Duodenal mucosa (tissue), 2 donors: ENCODE data around the gene TRIM34.

Experiments
- H3K27ac ChIP-seq: one replicate; pipeline ENCODE4 v1.7.0; 2013; ENCODE audit warnings: low read depth, low read length
- H3K27me3 ChIP-seq, 2 donors: one replicate each; pipeline ENCODE4 v1.7.0; 2013; ENCODE audit warnings: low read length in 2 of 2, control low read depth in 1 of 2; ENCODE audit not compliant: insufficient read depth in 2 of 2, control insufficient read depth in 1 of 2
- H3K36me3 ChIP-seq, 2 donors: one replicate each; pipeline ENCODE4 v1.7.0; 2013; ENCODE audit warnings: low read length in 2 of 2, control low read depth in 1 of 2; ENCODE audit not compliant: insufficient read depth in 2 of 2, control insufficient read depth in 1 of 2
- H3K4me1 ChIP-seq, 2 donors: one replicate each; pipeline ENCODE4 v1.7.0; 2013; ENCODE audit warnings: low read length in 2 of 2, control low read depth in 1 of 2; ENCODE audit not compliant: insufficient read depth in 2 of 2, control insufficient read depth in 1 of 2
- H3K4me3 ChIP-seq, 2 donors: one replicate each; pipeline ENCODE4 v1.7.0; 2013; ENCODE audit warnings: low read length in 2 of 2, low read depth in 1 of 2
- H3K9ac ChIP-seq, 2 donors: one replicate each; pipeline ENCODE4 v1.7.0; 2013; ENCODE audit warnings: low read length in 2 of 2, low read depth in 1 of 2
- H3K9me3 ChIP-seq, 2 donors: one replicate each; pipeline ENCODE4 v1.7.0; 2013; ENCODE audit warnings: low read length in 2 of 2, control low read depth in 1 of 2; ENCODE audit not compliant: control insufficient read depth in 1 of 2

Gene TRIM34

DNA sequence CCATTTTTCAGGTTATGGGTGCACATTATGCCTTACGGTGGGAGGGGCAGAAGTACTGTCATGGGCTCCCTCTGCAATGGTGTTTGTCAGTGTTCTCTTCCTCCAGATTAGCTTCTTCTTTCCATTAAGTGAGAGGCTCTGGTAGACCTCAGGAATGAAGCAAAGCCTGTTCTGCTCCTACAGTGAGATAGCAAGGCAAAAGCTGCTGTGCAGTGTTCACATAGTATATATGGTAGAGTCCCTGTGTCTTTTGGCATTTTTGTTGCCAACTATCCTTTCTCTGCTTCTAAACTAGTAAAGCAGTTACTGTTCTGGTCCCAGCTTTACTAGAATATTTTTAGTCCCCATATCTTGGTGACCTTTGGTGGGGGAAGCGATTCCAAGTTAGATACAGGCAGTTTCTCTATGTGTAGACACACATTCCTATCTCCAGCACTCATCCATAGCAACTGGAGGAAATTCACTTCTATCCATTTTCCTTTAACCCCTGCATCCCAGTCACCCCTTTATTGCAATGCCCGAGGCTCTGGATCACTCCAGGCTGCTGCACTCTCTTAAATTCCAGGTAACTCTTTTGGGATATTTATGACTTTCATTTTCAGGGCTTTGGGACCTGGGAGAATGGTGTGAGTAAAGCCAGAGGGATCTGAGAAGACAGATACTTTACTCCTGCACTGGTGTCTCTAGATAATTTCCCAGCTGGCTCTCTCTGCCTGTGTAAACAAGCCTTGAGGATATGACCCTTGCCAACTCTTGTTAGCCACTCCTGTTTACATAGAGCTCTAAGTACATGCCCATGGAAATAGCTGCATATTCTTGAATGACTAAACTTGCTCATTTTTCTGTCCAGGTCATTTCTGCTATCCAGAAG lies 3.9 kb upstream of the TRIM34 start:
- H3K9me3 ChIP-seq: no peaks in the 10 kb centered on the region
- H3K27ac ChIP-seq: no peak overlapping the region
- H3K36me3 ChIP-seq: no peaks in the 10 kb centered on the region
- peaks cover 25 to 30% of the 10 kb centered on the region in 2 donors for H3K4me1 ChIP-seq
- no peak overlapping the region for H3K4me3 ChIP-seq
- no peaks in the 10 kb centered on the region for H3K27me3 ChIP-seq
- no peak overlapping the region for H3K9ac ChIP-seq

GRCh38 chr11:5621580-5621979 lies 3.2 kb upstream of the TRIM34 start:
- no peak overlapping the region for H3K27ac ChIP-seq
- no peaks in the 10 kb centered on the region for H3K27me3 ChIP-seq

GRCh38 chr11:5622802-5623201 lies 2.0 kb upstream of the TRIM34 start:
- H3K36me3 ChIP-seq: no peaks in the 10 kb centered on the region
- H3K4me1 ChIP-seq: peaks cover 27 to 33% of the 10 kb centered on the region in 2 donors
- H3K27me3 ChIP-seq: no peaks in the 10 kb centered on the region
- H3K9ac ChIP-seq: no peak overlapping the region
- H3K4me3 ChIP-seq: no peak overlapping the region
- no peaks in the 10 kb centered on the region for H3K9me3 ChIP-seq
- H3K27ac ChIP-seq: no peak overlapping the region

More at GRCh38 chr11:5621580-5621979, 3.2 kb upstream of the TRIM34 start:
- no peaks in the 10 kb centered on the region for H3K36me3 ChIP-seq
- H3K4me3 ChIP-seq: no peak overlapping the region
- peaks cover 27 to 33% of the 10 kb centered on the region in 2 donors for H3K4me1 ChIP-seq
- no peak overlapping the region for H3K9ac ChIP-seq
- no peaks in the 10 kb centered on the region for H3K9me3 ChIP-seq

- Histone ChIP-seq H3K9ac (peak overlapping the region; percentile 48 to 63), H3K4me1 (peaks cover 27 to 33% of the 10 kb centered on the region in 2 donors), H3K27me3 (no peaks in the 10 kb centered on the region), H3K27ac (no peak overlapping the region), H3K4me3 (peak overlapping the region; percentile 73 to 87), H3K9me3 (no peaks in the 10 kb centered on the region), H3K36me3 (no peaks in the 10 kb centered on the region)
These were observed 480 bp downstream of the TRIM34 start for GRCh38 chr11:5625281-5625680.

DNA sequence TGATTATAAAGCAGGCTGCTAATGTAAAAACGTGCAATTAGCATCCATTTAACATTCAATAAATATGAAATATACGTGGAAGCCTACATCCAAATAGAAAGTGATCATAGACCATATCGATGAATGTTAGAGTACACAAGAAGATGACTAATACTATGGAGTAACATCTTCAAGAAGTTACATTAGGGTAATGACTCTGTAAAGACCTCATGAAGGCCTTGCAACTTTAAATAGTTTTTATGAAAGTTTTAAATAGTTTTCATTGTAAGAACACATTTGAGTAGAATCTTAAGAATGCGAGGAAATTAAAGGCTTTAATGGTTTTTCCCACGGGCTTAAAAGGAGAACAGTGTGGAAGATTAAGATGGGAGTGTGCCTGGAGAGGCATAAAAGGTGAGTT lies 1.4 kb downstream of the TRIM34 start:
- H3K4me3 ChIP-seq: peak overlapping the region; percentile 73 to 87
- no peaks in the 10 kb centered on the region for H3K27me3 ChIP-seq
- H3K4me1 ChIP-seq: peaks cover 20 to 25% of the 10 kb centered on the region in 2 donors
- no peak overlapping the region for H3K9ac ChIP-seq
- H3K27ac ChIP-seq: no peak overlapping the region
- H3K9me3 ChIP-seq: no peaks in the 10 kb centered on the region
- H3K36me3 ChIP-seq: no peaks in the 10 kb centered on the region

DNA sequence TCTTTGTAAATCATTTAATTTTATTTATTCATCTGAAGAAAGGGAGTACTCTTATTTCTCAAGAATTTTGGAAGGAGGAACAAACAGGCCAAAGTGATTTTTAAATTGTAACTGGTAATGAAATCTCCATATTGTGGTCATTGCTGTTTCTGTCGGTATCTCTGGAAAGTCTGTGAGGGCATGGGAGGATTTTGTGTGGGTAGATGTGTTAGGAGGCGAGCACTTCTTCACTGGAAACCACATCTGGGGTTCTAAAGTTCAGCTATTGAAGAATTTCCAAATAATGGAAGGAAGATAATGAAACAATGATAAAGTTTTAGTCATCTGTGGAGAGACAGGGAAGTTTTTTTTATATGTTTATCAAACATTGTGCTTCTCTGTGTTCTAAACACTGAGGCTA lies 6.6 kb downstream of the TRIM34 start:
- H3K36me3 ChIP-seq: peaks cover 4 to 24% of the 10 kb centered on the region in 2 donors
- H3K4me1 ChIP-seq: no peaks in the 10 kb centered on the region
- H3K27ac ChIP-seq: no peak overlapping the region
- H3K9me3 ChIP-seq: no peaks in the 10 kb centered on the region
- no peak overlapping the region for H3K9ac ChIP-seq
- H3K27me3 ChIP-seq: no peaks in the 10 kb centered on the region
- H3K4me3 ChIP-seq: no peak overlapping the region

DNA sequence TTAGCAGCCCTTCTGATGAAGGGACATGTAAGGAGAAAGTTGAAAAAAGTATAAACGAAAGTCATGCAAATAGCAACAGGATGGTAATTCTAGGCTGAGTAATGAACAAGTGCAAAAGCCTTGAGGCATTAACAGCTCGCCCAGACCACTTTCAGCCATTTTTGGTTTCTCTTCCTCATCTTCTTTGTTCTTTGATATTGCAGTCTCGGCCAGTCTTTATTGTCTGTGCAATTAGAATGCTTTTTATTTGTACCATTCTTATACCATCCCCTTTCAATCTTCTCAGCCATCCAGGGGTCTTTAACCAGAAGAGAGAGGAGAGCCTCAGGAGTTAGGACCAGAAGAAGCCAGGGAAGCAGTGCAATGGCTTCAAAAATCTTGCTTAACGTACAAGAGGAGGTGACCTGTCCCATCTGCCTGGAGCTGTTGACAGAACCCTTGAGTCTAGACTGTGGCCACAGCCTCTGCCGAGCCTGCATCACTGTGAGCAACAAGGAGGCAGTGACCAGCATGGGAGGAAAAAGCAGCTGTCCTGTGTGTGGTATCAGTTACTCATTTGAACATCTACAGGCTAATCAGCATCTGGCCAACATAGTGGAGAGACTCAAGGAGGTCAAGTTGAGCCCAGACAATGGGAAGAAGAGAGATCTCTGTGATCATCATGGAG lies 7.3 kb downstream of the TRIM34 start:
- H3K4me3 ChIP-seq: no peak overlapping the region

GRCh38 chr11:5639953-5640352 lies 15.2 kb downstream of the TRIM34 start:
- Histone ChIP-seq H3K27me3 (no peaks in the 10 kb centered on the region), H3K36me3 (peaks cover 19 to 28% of the 10 kb centered on the region in 2 donors), H3K27ac (no peak overlapping the region), H3K9me3 (no peaks in the 10 kb centered on the region), H3K4me1 (no peaks in the 10 kb centered on the region), H3K9ac (no peak overlapping the region), H3K4me3 (no peak overlapping the region)

More for the DNA sequence above, 7.3 kb downstream of the TRIM34 start:
- H3K27me3 ChIP-seq: no peaks in the 10 kb centered on the region
- no peaks in the 10 kb centered on the region for H3K9me3 ChIP-seq
- H3K9ac ChIP-seq: no peak overlapping the region
- no peaks in the 10 kb centered on the region for H3K4me1 ChIP-seq
- H3K27ac ChIP-seq: no peak overlapping the region
- H3K36me3 ChIP-seq: peaks cover 4 to 24% of the 10 kb centered on the region in 2 donors

DNA sequence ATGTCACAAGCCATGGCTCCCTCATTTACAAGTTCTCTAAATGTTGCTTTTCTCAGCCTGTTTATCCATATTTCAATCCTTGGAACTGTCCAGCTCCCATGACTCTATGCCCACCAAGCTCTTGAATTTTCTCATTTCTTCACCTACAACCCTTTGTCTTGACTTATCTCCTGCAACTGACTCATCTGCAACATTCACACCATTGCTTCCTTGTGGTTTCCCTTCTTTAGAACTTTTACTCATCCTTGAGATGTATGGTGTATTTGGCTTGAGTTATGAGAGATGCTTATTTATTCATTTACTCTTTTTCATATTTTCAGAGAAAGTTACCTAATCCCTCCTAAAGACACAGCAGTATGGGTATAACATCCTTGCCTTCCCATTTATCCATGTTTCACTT lies 18.8 kb downstream of the TRIM34 start:
- Histone ChIP-seq H3K27ac (no peak overlapping the region), H3K4me1 (no peaks in the 10 kb centered on the region), H3K27me3 (no peaks in the 10 kb centered on the region), H3K36me3 (peaks cover 16 to 19% of the 10 kb centered on the region in 2 donors), H3K4me3 (no peak overlapping the region), H3K9ac (no peak overlapping the region), H3K9me3 (no peaks in the 10 kb centered on the region)

- Histone ChIP-seq H3K36me3 (peaks cover 14 to 16% of the 10 kb centered on the region in 2 donors), H3K4me1 (no peaks in the 10 kb centered on the region), H3K9ac (no peak overlapping the region), H3K4me3 (no peak overlapping the region), H3K27ac (no peak overlapping the region), H3K27me3 (no peaks in the 10 kb centered on the region), H3K9me3 (no peaks in the 10 kb centered on the region)
These were observed 21.3 kb downstream of the TRIM34 start for GRCh38 chr11:5646139-5646538.
